Measurements from ENCODE around the gene TMEM179. TPM values are rescaled to one million over a fixed set of nuclear protein-coding genes. Genes with fewer than 3 reads are reported as not detected.

TMEM179 gene
- total and polyA plus RNA-seq, 2 of the 13 experiments (the other 11 are each of a cell fraction or from before 2014, with no cell fraction given) = not detected

DNA sequence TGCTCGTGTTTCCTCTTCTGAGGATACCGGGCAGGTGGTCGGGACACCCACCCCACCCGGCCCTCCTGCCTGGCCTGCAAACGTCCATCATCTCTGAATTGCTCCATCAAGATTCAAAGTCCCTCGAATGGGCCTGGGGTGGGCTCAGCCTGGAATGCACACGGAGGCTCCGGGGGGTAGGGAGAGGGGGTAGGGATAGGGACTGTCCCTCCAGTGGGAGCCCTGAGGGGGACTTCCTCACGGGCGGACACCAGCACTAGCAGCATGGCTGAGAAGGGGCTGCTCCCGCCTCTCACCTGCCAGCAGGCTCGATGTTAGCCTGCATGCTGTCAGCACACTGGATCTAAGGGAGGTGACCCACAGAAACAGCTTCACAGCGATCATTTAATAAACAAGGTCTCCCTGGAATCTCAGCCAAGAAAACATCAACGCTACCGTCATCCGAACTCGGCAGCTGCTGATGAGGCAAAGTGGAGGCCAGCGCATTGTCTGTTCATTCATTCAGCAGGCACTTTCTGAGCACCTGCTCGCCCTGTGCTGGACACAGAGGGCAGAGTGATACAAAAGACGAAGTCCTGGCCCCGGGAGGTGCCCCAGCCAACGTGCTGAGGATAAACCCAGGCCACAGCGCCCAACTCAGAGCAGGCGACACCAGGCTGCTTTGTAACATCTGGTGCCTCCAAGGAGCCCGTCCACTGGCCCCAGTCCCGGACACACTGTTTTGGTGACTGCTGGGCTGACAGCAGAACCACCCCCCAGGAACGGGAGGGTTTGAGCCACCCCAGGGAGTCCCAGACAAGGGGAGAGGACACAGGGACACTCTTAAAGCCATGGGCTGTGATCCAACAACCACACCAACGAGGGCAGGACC, 6.3 kb downstream of the TMEM179 start:
- no peak overlapping the region for H3K27ac ChIP-seq (ENCODE audit: extremely low read length, insufficient read depth, low read length)
- in situ Hi-C loops (cut with HindIII; ENCODE audit: extremely low pct_ligation_motif_present, low pct_unique_long_range_greater_than_20kb) (no loop called here), intact Hi-C loops (cut with micrococcal nuclease; ENCODE audit: unreplicated experiment) (no loop called here)
- DNase-seq (ENCODE audit: low spot score) (no peak), ATAC-seq (no peak), FAIRE-seq (no peak)
- 20% methylated on average over 5 of the region's 28 CpGs for WGBS (ENCODE audit: low lambda C conversion rate)
- peaks cover 23 to 46% of the 10 kb centered on the region in 2 experiments; a peak in 4 of 5 replicates for H3K27me3 ChIP-seq (ENCODE audit: control insufficient read depth in 1 of 2, insufficient read depth in 2 of 2, low read length in 2 of 2)
- H2AFZ ChIP-seq (ENCODE audit: low read length) = no peak overlapping the region
- H3K4me1 ChIP-seq (ENCODE audit: insufficient read depth, low read length) = no peaks in the 10 kb centered on the region
- H3K9me3 ChIP-seq (ENCODE audit: low read length) = no peaks in the 10 kb centered on the region
- H3K9ac ChIP-seq (ENCODE audit: insufficient read depth, low read depth, low read length) = no peak overlapping the region
- TF ChIP-seq GATAD2A (CRISPR knock-in tag; IDR thresholded peaks at IDR 0.05) = no peak
- no peak for TF ChIP-seq GABPB1 (CRISPR knock-in tag; IDR thresholded peaks at IDR 0.05)
- no peak for TF ChIP-seq ZNF253 (CRISPR knock-in tag; IDR thresholded peaks at IDR 0.05; ENCODE audit: borderline replicate concordance)
- TF ChIP-seq NFYC (CRISPR knock-in tag; IDR thresholded peaks at IDR 0.05) = no peak
- no TSS peak for BruUV-seq (replicated peaks)
- no peaks in the 10 kb centered on the region for H3K79me2 ChIP-seq (ENCODE audit: insufficient read depth, low read length)
- H4K20me1 ChIP-seq (ENCODE audit: insufficient read depth, low read length) = peaks cover 7% of the 10 kb centered on the region; the same call in 1 of the 2 replicates
- H3K4me2 ChIP-seq (ENCODE audit: low read depth, low read length) = no peak overlapping the region
- no peak overlapping the region for H3K4me3 ChIP-seq (replicated peaks in 1 of 3; ENCODE audit: insufficient read depth in 1 of 3, low read depth in 2 of 3, low read length in 3 of 3)
- CTCF ChIA-PET (ENCODE audit: low intra/inter-chr PET ratio, low total read pairs) = no interaction called here
- no peaks in the 10 kb centered on the region for H3K36me3 ChIP-seq (replicated peaks in 1 of 2; ENCODE audit: control insufficient read depth in 1 of 2, insufficient read depth in 2 of 2, low read length in 2 of 2)
- POLR2A ChIA-PET = no interaction called here

DNA sequence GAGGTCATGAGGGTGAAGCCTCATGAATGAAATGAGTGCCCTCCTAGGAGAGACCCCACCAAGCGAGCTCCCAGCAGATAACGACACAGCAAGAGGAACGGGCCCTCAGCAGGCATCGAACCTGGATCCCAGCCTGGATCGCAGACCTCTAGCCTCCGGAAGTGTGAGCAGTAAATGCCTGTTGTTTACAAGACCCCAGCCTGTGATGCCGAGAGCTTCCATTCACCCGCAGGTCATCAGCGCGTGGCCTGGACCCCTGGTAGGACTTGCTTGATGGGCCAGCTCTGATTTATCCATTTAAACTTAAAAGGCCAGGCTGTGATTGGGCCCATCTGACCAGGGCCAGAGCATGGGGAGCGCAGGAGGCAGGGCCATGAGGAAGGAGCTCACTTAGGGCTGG, 7.0 kb downstream of the TMEM179 start:
- BruUV-seq (replicated peaks) = no TSS peak
- H3K79me2 ChIP-seq (ENCODE audit: insufficient read depth, low read length) = no peaks in the 10 kb centered on the region
- no peak overlapping the region for H3K9ac ChIP-seq (ENCODE audit: insufficient read depth, low read depth, low read length)
- WGBS (ENCODE audit: low lambda C conversion rate) = 27% methylated on average over 9 of the region's 11 CpGs
- no peaks in the 10 kb centered on the region for H3K36me3 ChIP-seq (replicated peaks in 1 of 2; ENCODE audit: control insufficient read depth in 1 of 2, insufficient read depth in 2 of 2, low read length in 2 of 2)
- no peak overlapping the region for H3K27ac ChIP-seq (ENCODE audit: extremely low read length, insufficient read depth, low read length)
- H4K20me1 ChIP-seq (ENCODE audit: insufficient read depth, low read length) = peaks cover 7% of the 10 kb centered on the region; the same call in 1 of the 2 replicates
- no peaks in the 10 kb centered on the region for H3K9me3 ChIP-seq (ENCODE audit: low read length)
- peaks cover 23 to 46% of the 10 kb centered on the region in 2 experiments; a peak in 4 of 5 replicates for H3K27me3 ChIP-seq (ENCODE audit: control insufficient read depth in 1 of 2, insufficient read depth in 2 of 2, low read length in 2 of 2)
- FAIRE-seq (no peak), DNase-seq (ENCODE audit: low spot score) (no peak), ATAC-seq (no peak)
- no peaks in the 10 kb centered on the region for H3K4me1 ChIP-seq (ENCODE audit: insufficient read depth, low read length)
- intact Hi-C loops (cut with micrococcal nuclease; ENCODE audit: unreplicated experiment) = no loop called here
- H3K4me2 ChIP-seq (ENCODE audit: low read depth, low read length) = no peak overlapping the region
- no peak overlapping the region for H2AFZ ChIP-seq (ENCODE audit: low read length)
- POLR2A ChIA-PET = no interaction called here
- H3K4me3 ChIP-seq (replicated peaks in 1 of 3; ENCODE audit: insufficient read depth in 1 of 3, low read depth in 2 of 3, low read length in 3 of 3) = no peak overlapping the region
- CTCF ChIA-PET (ENCODE audit: low intra/inter-chr PET ratio, low total read pairs) = no interaction called here
- in situ Hi-C loops (cut with HindIII; ENCODE audit: extremely low pct_ligation_motif_present, low pct_unique_long_range_greater_than_20kb) = no loop called here
- TF ChIP-seq ZBTB25 (CRISPR knock-in tag; IDR thresholded peaks at IDR 0.05) = no peak
- no peak for TF ChIP-seq TBL1XR1 (IDR thresholded peaks at IDR 0.05; ENCODE audit: borderline replicate concordance, low read length, partially characterized antibody)
- no peak for TF ChIP-seq GRHL1 (CRISPR knock-in tag; conservative IDR thresholded peaks at IDR 0.05)
- TF ChIP-seq ZFYVE20 (CRISPR knock-in tag; IDR thresholded peaks at IDR 0.05; ENCODE audit: borderline replicate concordance, low read depth) = no peak
- no peak for TF ChIP-seq ZNF530 (CRISPR knock-in tag; IDR thresholded peaks at IDR 0.05; ENCODE audit: low read depth)
- TF ChIP-seq, protein P1, sequence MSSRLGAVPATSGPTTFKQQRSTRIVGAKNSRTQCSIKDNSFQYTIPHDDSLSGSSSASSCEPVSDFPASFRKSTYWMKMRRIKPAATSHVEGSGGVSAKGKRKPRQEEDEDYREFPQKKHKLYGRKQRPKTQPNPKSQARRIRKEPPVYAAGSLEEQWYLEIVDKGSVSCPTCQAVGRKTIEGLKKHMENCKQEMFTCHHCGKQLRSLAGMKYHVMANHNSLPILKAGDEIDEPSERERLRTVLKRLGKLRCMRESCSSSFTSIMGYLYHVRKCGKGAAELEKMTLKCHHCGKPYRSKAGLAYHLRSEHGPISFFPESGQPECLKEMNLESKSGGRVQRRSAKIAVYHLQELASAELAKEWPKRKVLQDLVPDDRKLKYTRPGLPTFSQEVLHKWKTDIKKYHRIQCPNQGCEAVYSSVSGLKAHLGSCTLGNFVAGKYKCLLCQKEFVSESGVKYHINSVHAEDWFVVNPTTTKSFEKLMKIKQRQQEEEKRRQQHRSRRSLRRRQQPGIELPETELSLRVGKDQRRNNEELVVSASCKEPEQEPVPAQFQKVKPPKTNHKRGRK (CRISPR knock-in tag; IDR thresholded peaks at IDR 0.05) = no peak
- no peak for TF ChIP-seq TRAFD1 (CRISPR knock-in tag; IDR thresholded peaks at IDR 0.05; ENCODE audit: borderline replicate concordance)

Measured in HepG2 (cell line).